Measurements from ENCODE around the gene REG4. TPM values are rescaled to one million over a fixed set of nuclear protein-coding genes. Genes with fewer than 3 reads are reported as not detected.
"Not testable (repeated sequence)": the region's sequence is repeated elsewhere in the genome, so short reads cannot be mapped to it uniquely, and the experiment has no call there.

REG4 gene
- polyA plus RNA-seq (ENCODE audit: insufficient read length in 4 of 4) = 1 to 10 TPM in 3 of 4 donors, not detected in 1; 1.1 to 1.6 (median 1.2) TPM

- no peak for DNase-seq (ENCODE audit: low read depth in 4 of 4, low spot score in 3 of 4)
Measured at GRCh38 chr1:119811387-119811786, at the start of gene REG4. TSS of gene REG4 (minus strand) at chr1:119811460. CDS start at chr1:119808769, 2,691 bp downstream.

GRCh38 chr1:119859647-119860046 lies 48.4 kb upstream of the REG4 start:
- no peak for DNase-seq (ENCODE audit: low read depth in 4 of 4, low spot score in 3 of 4)

GRCh38 chr1:119858556-119859214 lies 47.4 kb upstream of the REG4 start:
- not testable (repeated sequence) for DNase-seq (ENCODE audit: low read depth in 4 of 4, low spot score in 3 of 4)

- DNase-seq (ENCODE audit: low read depth in 4 of 4, low spot score in 3 of 4) = no peak
Measured at GRCh38 chr1:119858126-119858525, 46.9 kb upstream of the REG4 start.

GRCh38 chr1:119853155-119853554 lies 41.9 kb upstream of the REG4 start:
- no peak for DNase-seq (ENCODE audit: low read depth in 4 of 4, low spot score in 3 of 4)

- DNase-seq (ENCODE audit: low read depth in 4 of 4, low spot score in 3 of 4) = not testable (repeated sequence)
Measured at GRCh38 chr1:119844206-119844605, 32.9 kb upstream of the REG4 start.

GRCh38 chr1:119841306-119841705 lies 30.0 kb upstream of the REG4 start:
- no peak for DNase-seq (ENCODE audit: low read depth in 4 of 4, low spot score in 3 of 4)

- DNase-seq (ENCODE audit: low read depth in 4 of 4, low spot score in 3 of 4) = no peak
Measured at GRCh38 chr1:119840745-119841144, 29.5 kb upstream of the REG4 start.

- DNase-seq (ENCODE audit: low read depth in 4 of 4, low spot score in 3 of 4) = no peak
Measured at GRCh38 chr1:119838236-119838635, 27.0 kb upstream of the REG4 start.

GRCh38 chr1:119834990-119835389 lies 23.7 kb upstream of the REG4 start:
- no peak for DNase-seq (ENCODE audit: low read depth in 4 of 4, low spot score in 3 of 4)

- no peak for DNase-seq (ENCODE audit: low read depth in 4 of 4, low spot score in 3 of 4)
Measured at GRCh38 chr1:119831027-119831426, 19.8 kb upstream of the REG4 start.

- DNase-seq (ENCODE audit: low read depth in 4 of 4, low spot score in 3 of 4) = no peak
Measured at GRCh38 chr1:119829625-119830024, 18.4 kb upstream of the REG4 start.

- not testable (repeated sequence) for DNase-seq (ENCODE audit: low read depth in 4 of 4, low spot score in 3 of 4)
Measured at GRCh38 chr1:119829006-119829405, 17.7 kb upstream of the REG4 start.

GRCh38 chr1:119828266-119828665 lies 17.0 kb upstream of the REG4 start:
- no peak for DNase-seq (ENCODE audit: low read depth in 4 of 4, low spot score in 3 of 4)

- DNase-seq (ENCODE audit: low read depth in 4 of 4, low spot score in 3 of 4) = no peak
Measured at GRCh38 chr1:119827010-119827409, 15.8 kb upstream of the REG4 start.

- no peak for DNase-seq (ENCODE audit: low read depth in 4 of 4, low spot score in 3 of 4)
Measured at GRCh38 chr1:119822406-119822805, 11.1 kb upstream of the REG4 start.

- no peak for DNase-seq (ENCODE audit: low read depth in 4 of 4, low spot score in 3 of 4)
Measured at GRCh38 chr1:119818181-119818580, 6.9 kb upstream of the REG4 start.

GRCh38 chr1:119816407-119816806 lies 5.1 kb upstream of the REG4 start:
- no peak for DNase-seq (ENCODE audit: low read depth in 4 of 4, low spot score in 3 of 4)

- DNase-seq (ENCODE audit: low read depth in 4 of 4, low spot score in 3 of 4) = no peak
Measured at GRCh38 chr1:119815928-119816327, 4.7 kb upstream of the REG4 start.

- no peak for DNase-seq (ENCODE audit: low read depth in 4 of 4, low spot score in 3 of 4)
Measured at GRCh38 chr1:119815361-119815760, 4.1 kb upstream of the REG4 start.

- no peak for DNase-seq (ENCODE audit: low read depth in 4 of 4, low spot score in 3 of 4)
Measured at GRCh38 chr1:119814288-119814687, 3.0 kb upstream of the REG4 start.

GRCh38 chr1:119811985-119812557 lies 811 bp upstream of the REG4 start:
- no peak for DNase-seq (ENCODE audit: low read depth in 4 of 4, low spot score in 3 of 4)

Data from left renal pelvis (tissue), 4 donors.